Hypothalamus (tissue), 51 donors: ENCODE data around the gene ZNF474.

Experiments
- DNase-seq, 51 donors: peaks; one replicate each; lab custom pipeline; 2025; lab: John Stamatoyannopoulos, UW

Gene ZNF474

GRCh38 chr5:122179701-122180100 lies 50.4 kb downstream of the ZNF474 start:
- DNase-seq = no peak

GRCh38 chr5:122180146-122180712 lies 50.9 kb downstream of the ZNF474 start:
- no peak for DNase-seq

GRCh38 chr5:122180863-122181548 lies 51.7 kb downstream of the ZNF474 start:
- no peak for DNase-seq

- DNase-seq = no peak
Measured at GRCh38 chr5:122181863-122182262, 52.5 kb downstream of the ZNF474 start.

- peak in 9 of 51 donors; percentile 6 to 57 (median 11) for DNase-seq
Measured at GRCh38 chr5:122182491-122182921, 53.2 kb downstream of the ZNF474 start.

- peak in 38 of 51 donors; percentile 1 to 74 (median 22) for DNase-seq
Measured at GRCh38 chr5:122183098-122183787, 53.9 kb downstream of the ZNF474 start.

- no peak for DNase-seq
Measured at GRCh38 chr5:122183788-122184170, 54.4 kb downstream of the ZNF474 start.

GRCh38 chr5:122184676-122185255 lies 55.4 kb downstream of the ZNF474 start:
- DNase-seq = no peak

GRCh38 chr5:122187426-122187825 lies 58.1 kb downstream of the ZNF474 start:
- DNase-seq = no peak

GRCh38 chr5:122190156-122190555 lies 60.8 kb downstream of the ZNF474 start:
- no peak for DNase-seq

GRCh38 chr5:122192497-122193496 lies 63.5 kb downstream of the ZNF474 start:
- DNase-seq = peak in 9 of 51 donors; percentile 1 to 72 (median 10)

- DNase-seq = peak in 6 of 51 donors; percentile 5 to 38 (median 27)
Measured at GRCh38 chr5:122195802-122196394, 66.6 kb downstream of the ZNF474 start.

- DNase-seq = no peak
Measured at GRCh38 chr5:122199146-122199545, 69.8 kb downstream of the ZNF474 start.

- no peak for DNase-seq
Measured at GRCh38 chr5:122200450-122200849, 71.1 kb downstream of the ZNF474 start.

- no peak for DNase-seq
Measured at GRCh38 chr5:122200865-122201264, 71.5 kb downstream of the ZNF474 start.

- no peak for DNase-seq
Measured at GRCh38 chr5:122201365-122201764, 72.0 kb downstream of the ZNF474 start.

- DNase-seq = no peak
Measured at GRCh38 chr5:122202952-122203351, 73.6 kb downstream of the ZNF474 start.
